ENCODE results near the gene ALG5. TPM values are rescaled to one million over a fixed set of nuclear protein-coding genes. Genes with fewer than 3 reads are reported as not detected.

ALG5 gene
- polyA plus RNA-seq, 2 of the 4 experiments (the other 2 are of a cell fraction) = 34.4 to 69.0 TPM

DNA sequence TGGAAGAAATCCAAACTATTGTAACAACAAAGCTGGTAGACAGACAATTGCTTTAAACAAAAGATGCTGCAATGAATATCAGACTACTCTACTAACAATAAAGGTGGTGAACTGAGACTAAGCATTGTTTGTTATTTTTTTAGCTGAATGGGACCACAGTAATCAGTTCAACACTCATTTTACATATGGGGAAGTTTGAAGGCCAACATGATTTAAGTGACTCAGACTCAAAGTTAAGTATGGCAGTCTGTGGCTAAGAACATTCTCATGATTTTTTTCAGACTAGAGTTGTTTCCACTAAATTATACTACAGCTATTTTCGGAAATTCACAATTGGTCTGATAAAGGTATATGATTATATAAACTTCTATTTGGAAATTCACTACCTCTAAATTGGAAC is 11.9 kb upstream of the ALG5 start (continued):
- TF ChIP-seq, protein P1, sequence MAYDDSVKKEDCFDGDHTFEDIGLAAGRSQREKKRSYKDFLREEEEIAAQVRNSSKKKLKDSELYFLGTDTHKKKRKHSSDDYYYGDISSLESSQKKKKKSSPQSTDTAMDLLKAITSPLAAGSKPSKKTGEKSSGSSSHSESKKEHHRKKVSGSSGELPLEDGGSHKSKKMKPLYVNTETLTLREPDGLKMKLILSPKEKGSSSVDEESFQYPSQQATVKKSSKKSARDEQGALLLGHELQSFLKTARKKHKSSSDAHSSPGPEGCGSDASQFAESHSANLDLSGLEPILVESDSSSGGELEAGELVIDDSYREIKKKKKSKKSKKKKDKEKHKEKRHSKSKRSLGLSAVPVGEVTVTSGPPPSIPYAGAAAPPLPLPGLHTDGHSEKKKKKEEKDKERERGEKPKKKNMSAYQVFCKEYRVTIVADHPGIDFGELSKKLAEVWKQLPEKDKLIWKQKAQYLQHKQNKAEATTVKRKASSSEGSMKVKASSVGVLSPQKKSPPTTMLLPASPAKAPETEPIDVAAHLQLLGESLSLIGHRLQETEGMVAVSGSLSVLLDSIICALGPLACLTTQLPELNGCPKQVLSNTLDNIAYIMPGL (CRISPR knock-in tag; IDR thresholded peaks at IDR 0.05; ENCODE audit: borderline replicate concordance) = no peak
- no peak for TF ChIP-seq BHLHE40 (IDR thresholded peaks at IDR 0.05; ENCODE audit: low read depth, low read length)
- TF ChIP-seq KDM5A (IDR thresholded peaks at IDR 0.05) = no peak
- no peak for TF ChIP-seq CHD4 (IDR thresholded peaks at IDR 0.05; ENCODE audit: borderline replicate concordance)
- TF ChIP-seq ZSCAN20 (CRISPR knock-in tag; IDR thresholded peaks at IDR 0.05) = no peak
- TF ChIP-seq FOXS1 (CRISPR knock-in tag; IDR thresholded peaks at IDR 0.05) = no peak
- no peak for TF ChIP-seq CBX2 (IDR thresholded peaks at IDR 0.05; ENCODE audit: borderline replicate concordance, low read depth)
- TF ChIP-seq ZC3H11A (IDR thresholded peaks at IDR 0.05) = no peak

DNA sequence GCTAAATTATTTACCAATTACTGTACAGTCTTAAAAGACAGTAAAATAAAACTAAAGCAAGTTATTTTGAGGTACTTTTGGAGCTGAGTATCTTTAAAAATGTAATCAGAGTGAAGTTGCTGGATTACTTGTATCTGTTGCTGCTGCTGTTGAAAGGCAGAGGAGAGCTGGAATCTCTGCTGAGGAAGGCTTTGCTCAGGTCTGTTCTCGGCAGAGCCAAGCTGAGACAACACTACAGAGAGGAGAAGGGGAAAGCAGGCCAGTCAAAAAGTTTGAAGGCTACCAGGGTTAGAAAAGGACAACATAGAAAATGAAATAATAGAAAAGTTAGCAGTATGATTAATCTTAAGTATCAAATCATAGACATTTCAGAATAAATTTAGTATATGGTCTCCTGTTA is 11.3 kb upstream of the ALG5 start:
- Histone ChIP-seq H3K4me2 (no peak overlapping the region), H3K27ac (no peak overlapping the region), H3K4me3 (no peak overlapping the region), H3K9me3 (no peaks in the 10 kb centered on the region), H3K4me1 (no peaks in the 10 kb centered on the region)
- FAIRE-seq (no peak), ATAC-seq (no peak), DNase-seq (ENCODE audit: low read depth in 1 of 2, low spot score in 1 of 2) (no peak)
- 100% methylated on average over 1 of the region's 1 CpG for WGBS (ENCODE audit: missing lambda C conversion rate)
- TF ChIP-seq TFCP2L1 (CRISPR knock-in tag; IDR thresholded peaks at IDR 0.05) (no peak), BHLHE40 (IDR thresholded peaks at IDR 0.05; ENCODE audit: low read depth, low read length) (no peak), ZC3H11A (IDR thresholded peaks at IDR 0.05) (no peak), MAZ (IDR thresholded peaks at IDR 0.05; ENCODE audit: borderline replicate concordance, low read depth, low read length) (no peak)
- TF ChIP-seq, protein P2, sequence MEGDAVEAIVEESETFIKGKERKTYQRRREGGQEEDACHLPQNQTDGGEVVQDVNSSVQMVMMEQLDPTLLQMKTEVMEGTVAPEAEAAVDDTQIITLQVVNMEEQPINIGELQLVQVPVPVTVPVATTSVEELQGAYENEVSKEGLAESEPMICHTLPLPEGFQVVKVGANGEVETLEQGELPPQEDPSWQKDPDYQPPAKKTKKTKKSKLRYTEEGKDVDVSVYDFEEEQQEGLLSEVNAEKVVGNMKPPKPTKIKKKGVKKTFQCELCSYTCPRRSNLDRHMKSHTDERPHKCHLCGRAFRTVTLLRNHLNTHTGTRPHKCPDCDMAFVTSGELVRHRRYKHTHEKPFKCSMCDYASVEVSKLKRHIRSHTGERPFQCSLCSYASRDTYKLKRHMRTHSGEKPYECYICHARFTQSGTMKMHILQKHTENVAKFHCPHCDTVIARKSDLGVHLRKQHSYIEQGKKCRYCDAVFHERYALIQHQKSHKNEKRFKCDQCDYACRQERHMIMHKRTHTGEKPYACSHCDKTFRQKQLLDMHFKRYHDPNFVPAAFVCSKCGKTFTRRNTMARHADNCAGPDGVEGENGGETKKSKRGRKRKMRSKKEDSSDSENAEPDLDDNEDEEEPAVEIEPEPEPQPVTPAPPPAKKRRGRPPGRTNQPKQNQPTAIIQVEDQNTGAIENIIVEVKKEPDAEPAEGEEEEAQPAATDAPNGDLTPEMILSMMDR (IDR thresholded peaks at IDR 0.05) = no peak
- CTCF ChIA-PET = no interaction called here
- POLR2A ChIA-PET = no interaction called here

DNA sequence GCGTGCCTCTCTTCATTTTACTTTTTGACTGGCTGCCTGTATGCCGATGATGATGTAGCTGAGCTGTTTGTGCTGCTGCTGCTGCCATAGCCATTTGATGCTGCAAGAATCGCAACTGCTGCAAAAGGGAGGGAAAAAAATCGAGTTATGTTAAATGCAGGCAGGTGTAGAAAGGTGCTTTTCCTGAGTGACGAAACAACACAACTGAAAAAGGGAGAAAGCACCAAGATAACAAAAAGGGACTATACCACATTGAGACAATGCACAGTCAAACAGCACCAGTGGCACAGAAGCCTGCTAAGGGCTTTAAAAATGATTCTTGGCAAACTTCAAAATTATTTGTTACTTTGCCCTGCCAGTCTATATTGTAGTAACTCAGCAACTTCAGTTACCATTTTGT is 10.6 kb upstream of the ALG5 start:
- no peak overlapping the region for H3K4me2 ChIP-seq
- H3K4me3 ChIP-seq = no peak overlapping the region
- H3K4me1 ChIP-seq = no peaks in the 10 kb centered on the region
- ChIA-PET POLR2A (interaction anchor here (0.6 kb wide), 1 partner anchor 10 kb away, joined by 3 read pairs; no protein-coding TSS in a partner anchor), CTCF (interaction anchor here (1.4 kb wide), 1 partner anchor 34 kb away, joined by 3 read pairs; no protein-coding TSS in a partner anchor)
- WGBS (ENCODE audit: missing lambda C conversion rate) = 87% methylated on average over 5 of the region's 5 CpGs
- H3K9me3 ChIP-seq = no peaks in the 10 kb centered on the region
- DNase-seq (ENCODE audit: low read depth in 1 of 2, low spot score in 1 of 2) = no peak
- no peak overlapping the region for H3K27ac ChIP-seq
- TF ChIP-seq FOXS1 (CRISPR knock-in tag; IDR thresholded peaks at IDR 0.05) (no peak), HOXB13 (CRISPR knock-in tag; IDR thresholded peaks at IDR 0.05; ENCODE audit: low read depth) (no peak), HEYL (CRISPR knock-in tag; IDR thresholded peaks at IDR 0.05) (no peak), ZC3H11A (IDR thresholded peaks at IDR 0.05) (no peak), NPAS2 (CRISPR knock-in tag; IDR thresholded peaks at IDR 0.05; ENCODE audit: borderline replicate concordance) (no peak), POLR2A (IDR thresholded peaks at IDR 0.05; ENCODE audit: low read length) (no peak), HOXB5 (CRISPR knock-in tag; IDR thresholded peaks at IDR 0.05) (no peak), RARB (CRISPR knock-in tag; IDR thresholded peaks at IDR 0.05) (no peak), MYC (IDR thresholded peaks at IDR 0.05; ENCODE audit: borderline replicate concordance, low read length) (no peak)
- TF ChIP-seq, protein P3, sequence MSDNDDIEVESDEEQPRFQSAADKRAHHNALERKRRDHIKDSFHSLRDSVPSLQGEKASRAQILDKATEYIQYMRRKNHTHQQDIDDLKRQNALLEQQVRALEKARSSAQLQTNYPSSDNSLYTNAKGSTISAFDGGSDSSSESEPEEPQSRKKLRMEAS (IDR thresholded peaks at IDR 0.05) = no peak
- no peak for ATAC-seq
- no peak for FAIRE-seq

DNA sequence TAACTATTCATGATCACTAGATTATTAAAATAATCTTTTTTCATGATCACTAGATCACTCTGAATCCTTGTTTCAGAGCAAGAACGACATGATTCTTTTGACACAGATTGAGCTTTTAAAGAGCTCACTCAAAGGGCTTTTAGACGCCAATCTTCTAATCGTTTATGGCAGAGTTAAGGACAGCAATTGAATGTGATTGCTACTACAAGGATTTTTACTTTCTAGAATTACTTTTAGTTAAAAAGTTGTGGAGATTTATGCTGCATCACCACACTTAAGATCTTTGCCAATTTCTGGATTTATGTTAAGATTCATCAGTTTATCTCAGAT is 2.7 kb upstream of the ALG5 start:
- ChIA-PET POLR2A (no interaction called here), CTCF (no interaction called here)
- WGBS (ENCODE audit: missing lambda C conversion rate) = 52% methylated on average over 3 of the region's 3 CpGs
- H3K4me2 ChIP-seq = peak overlapping the region; percentile 88
- H3K4me1 ChIP-seq = peaks cover 12% of the 10 kb centered on the region
- peak overlapping the region; percentile 70 for H3K4me3 ChIP-seq
- H3K9me3 ChIP-seq = no peaks in the 10 kb centered on the region
- ATAC-seq (no peak), DNase-seq (ENCODE audit: low read depth in 1 of 2, low spot score in 1 of 2) (no peak), FAIRE-seq (no peak)
- peak overlapping the region; percentile 96; a peak in 5 of 6 replicates for H3K27ac ChIP-seq
- TF ChIP-seq MAZ (IDR thresholded peaks at IDR 0.05; ENCODE audit: borderline replicate concordance, low read depth, low read length) (no peak), SMC3 (IDR thresholded peaks at IDR 0.05) (no peak), NFE2L2 (conservative IDR thresholded peaks at IDR 0.05; ENCODE audit: low read length) (no peak), CHD2 (IDR thresholded peaks at IDR 0.05; ENCODE audit: low read length, partially characterized antibody) (no peak), RCOR1 (IDR thresholded peaks at IDR 0.05; ENCODE audit: low read depth, low read length) (no peak), FOSL2 (IDR thresholded peaks at IDR 0.05) (no peak), FOSL2 (CRISPR knock-in tag; IDR thresholded peaks at IDR 0.05) (no peak), RAD21 (conservative IDR thresholded peaks at IDR 0.05 in 1 of 2, IDR thresholded peaks at IDR 0.05 in 1 of 2) (no peak)
- TF ChIP-seq, protein P4, sequence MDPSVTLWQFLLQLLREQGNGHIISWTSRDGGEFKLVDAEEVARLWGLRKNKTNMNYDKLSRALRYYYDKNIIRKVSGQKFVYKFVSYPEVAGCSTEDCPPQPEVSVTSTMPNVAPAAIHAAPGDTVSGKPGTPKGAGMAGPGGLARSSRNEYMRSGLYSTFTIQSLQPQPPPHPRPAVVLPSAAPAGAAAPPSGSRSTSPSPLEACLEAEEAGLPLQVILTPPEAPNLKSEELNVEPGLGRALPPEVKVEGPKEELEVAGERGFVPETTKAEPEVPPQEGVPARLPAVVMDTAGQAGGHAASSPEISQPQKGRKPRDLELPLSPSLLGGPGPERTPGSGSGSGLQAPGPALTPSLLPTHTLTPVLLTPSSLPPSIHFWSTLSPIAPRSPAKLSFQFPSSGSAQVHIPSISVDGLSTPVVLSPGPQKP (IDR thresholded peaks at IDR 0.05; ENCODE audit: low read depth, low read length) = no peak
- TF ChIP-seq, protein P5, sequence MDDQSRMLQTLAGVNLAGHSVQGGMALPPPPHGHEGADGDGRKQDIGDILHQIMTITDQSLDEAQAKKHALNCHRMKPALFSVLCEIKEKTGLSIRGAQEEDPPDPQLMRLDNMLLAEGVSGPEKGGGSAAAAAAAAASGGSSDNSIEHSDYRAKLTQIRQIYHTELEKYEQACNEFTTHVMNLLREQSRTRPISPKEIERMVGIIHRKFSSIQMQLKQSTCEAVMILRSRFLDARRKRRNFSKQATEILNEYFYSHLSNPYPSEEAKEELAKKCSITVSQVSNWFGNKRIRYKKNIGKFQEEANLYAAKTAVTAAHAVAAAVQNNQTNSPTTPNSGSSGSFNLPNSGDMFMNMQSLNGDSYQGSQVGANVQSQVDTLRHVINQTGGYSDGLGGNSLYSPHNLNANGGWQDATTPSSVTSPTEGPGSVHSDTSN (IDR thresholded peaks at IDR 0.05) = no peak
- TF ChIP-seq, protein P3 (IDR thresholded peaks at IDR 0.05) = no peak

All from A549 (cell line).